Coronary artery (tissue), 2 donors: Measurements from ENCODE around the gene CACNA1S.

Experiments used
- DNase-seq: peaks from one replicate; pipeline ENCODE4 v3.0.0-alpha.2; 2017; ENCODE audit warnings: low spot score
- H3K27ac ChIP-seq, 2 donors: fragments of 200-600 bp; sonication (generic); one replicate each; pipeline ENCODE4 v1.5.1; 2016 to 2019
- H3K4me3 ChIP-seq: fragments of 200-600 bp; sonication (generic); 2 replicates; pipeline ENCODE4 v1.5.1; 2016; ENCODE audit warnings: mild to moderate bottlenecking, moderate library complexity
- CTCF ChIP-seq: fragments of 200-600 bp; sonication (generic); IDR thresholded peaks from one replicate; pipeline ENCODE4 v1.5.1; 2019; ENCODE audit warnings: antibody characterized with exemption

The CACNA1S gene

GRCh38 chr1:200991097-200991614 is 121.1 kb downstream of the CACNA1S start:
- Histone ChIP-seq H3K27ac (no peak overlapping the region), H3K4me3 (no peak overlapping the region)
- no peak for TF ChIP-seq CTCF
- DNase-seq = no peak

- Histone ChIP-seq H3K27ac (no peak overlapping the region), H3K4me3 (no peak overlapping the region)
- no peak for TF ChIP-seq CTCF
- no peak for DNase-seq
Observed at GRCh38 chr1:200990114-200990513, 122.1 kb downstream of the CACNA1S start.
